Esophagus squamous epithelium (tissue), 4 donors: ENCODE data around the gene IL20RA.

Experiments used
- POLR2A ChIP-seq, 4 donors: fragments of 450-650 bp; IDR thresholded peaks; one replicate each; pipeline ENCODE4 v1.6.1; 2017; ENCODE audit warnings: antibody characterized with exemption in 4 of 4, mild to moderate bottlenecking in 4 of 4, moderate library complexity in 3 of 4
- TF ChIP-seq, protein P1 (sequence below), 6 experiments: fragments of 450-650 bp in 4 of 6; fragments of 200-600 bp in 2 of 6; sonication (generic) in 2 of 6; IDR thresholded peaks; one replicate each; pipeline ENCODE4 v1.5.1; 2016 to 2019; ENCODE audit warnings: antibody characterized with exemption in 6 of 6, mild to moderate bottlenecking in 4 of 6, moderate library complexity in 4 of 6

DNA sequence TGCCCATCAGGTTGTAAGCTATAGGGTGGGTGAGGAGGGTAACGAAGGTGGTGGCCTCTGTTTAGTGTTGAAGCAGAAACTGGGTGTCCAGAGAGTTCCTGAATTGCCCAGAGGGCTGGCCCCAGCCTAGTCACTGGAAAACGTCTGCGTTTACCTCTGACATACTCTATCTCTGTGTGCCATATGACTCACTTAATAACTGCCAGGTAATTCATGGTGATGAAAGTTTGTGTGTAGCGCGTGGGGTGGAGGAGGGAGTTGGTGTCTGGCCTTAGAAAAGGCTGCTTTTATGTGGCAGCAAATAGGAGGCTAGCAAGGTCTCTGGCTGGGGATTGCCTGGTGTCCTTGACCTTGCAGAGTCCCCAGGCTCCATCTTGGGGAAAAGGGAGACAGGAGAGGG lies 75.3 kb downstream of the IL20RA start:
- TF ChIP-seq, protein P1, sequence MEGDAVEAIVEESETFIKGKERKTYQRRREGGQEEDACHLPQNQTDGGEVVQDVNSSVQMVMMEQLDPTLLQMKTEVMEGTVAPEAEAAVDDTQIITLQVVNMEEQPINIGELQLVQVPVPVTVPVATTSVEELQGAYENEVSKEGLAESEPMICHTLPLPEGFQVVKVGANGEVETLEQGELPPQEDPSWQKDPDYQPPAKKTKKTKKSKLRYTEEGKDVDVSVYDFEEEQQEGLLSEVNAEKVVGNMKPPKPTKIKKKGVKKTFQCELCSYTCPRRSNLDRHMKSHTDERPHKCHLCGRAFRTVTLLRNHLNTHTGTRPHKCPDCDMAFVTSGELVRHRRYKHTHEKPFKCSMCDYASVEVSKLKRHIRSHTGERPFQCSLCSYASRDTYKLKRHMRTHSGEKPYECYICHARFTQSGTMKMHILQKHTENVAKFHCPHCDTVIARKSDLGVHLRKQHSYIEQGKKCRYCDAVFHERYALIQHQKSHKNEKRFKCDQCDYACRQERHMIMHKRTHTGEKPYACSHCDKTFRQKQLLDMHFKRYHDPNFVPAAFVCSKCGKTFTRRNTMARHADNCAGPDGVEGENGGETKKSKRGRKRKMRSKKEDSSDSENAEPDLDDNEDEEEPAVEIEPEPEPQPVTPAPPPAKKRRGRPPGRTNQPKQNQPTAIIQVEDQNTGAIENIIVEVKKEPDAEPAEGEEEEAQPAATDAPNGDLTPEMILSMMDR (IDR thresholded peaks at IDR 0.05) = no peak
- TF ChIP-seq POLR2A (IDR thresholded peaks at IDR 0.05) = no peak
